Naive thymus-derived CD8-positive, alpha-beta T cell (primary cell): ENCODE data around the gene LMO7. TPM values are rescaled to one million over a fixed set of nuclear protein-coding genes. Genes with fewer than 3 reads are reported as not detected.

ENCODE experiments used
- ATAC-seq, 2 donors: fragments of 150-1000 bp; cut with Tn5 transposase in 1 of 2; sonication (Bioruptor Pico), chemical (Tn5 transposase) in 1 of 2; 1 replicate in 1 of 2; 2 replicates in 1 of 2; pipeline ENCODE4 v1.10.0; 2021; ENCODE audit warnings: mild to moderate bottlenecking in 2 of 2, moderate library complexity in 2 of 2
- POLR2A ChIA-PET: fragments of 350-600 bp; sonication (Branson Sonifier 250); formaldehyde crosslinking; loops from one replicate; lab custom pipeline; 2021; ENCODE audit warnings: antibody characterized with exemption; lab: Charles Lee
- DNase-seq, 10 donors: peaks; one replicate each; pipeline versions ENCODE4 v3.0.0 to v3.0.0-alpha.2; 2020 to 2022
- H3K27ac Mint-ChIP-seq, 10 donors: one replicate each; pipeline ENCODE4 v1.8.0; 2020 to 2022; ENCODE audit warnings: mild to moderate bottlenecking in 10 of 10, mixed read lengths in 10 of 10, moderate library complexity in 4 of 10, inconsistent platforms in 1 of 10
- H3K27me3 Mint-ChIP-seq, 5 donors: one replicate each; pipeline ENCODE4 v1.8.0; 2021 to 2022; ENCODE audit warnings: mixed read lengths in 5 of 5
- H3K36me3 Mint-ChIP-seq, 3 donors: one replicate each; pipeline ENCODE4 v1.8.0; 2020 to 2022; ENCODE audit warnings: mixed read lengths in 3 of 3, mild to moderate bottlenecking in 2 of 3, inconsistent platforms in 1 of 3
- H3K4me1 Mint-ChIP-seq, 4 donors: one replicate each; pipeline ENCODE4 v1.8.0; 2021 to 2022; ENCODE audit warnings: mixed read lengths in 4 of 4
- H3K4me3 Mint-ChIP-seq, 10 donors: one replicate each; pipeline ENCODE4 v1.8.0; 2020 to 2022; ENCODE audit warnings: mild to moderate bottlenecking in 10 of 10, mixed read lengths in 10 of 10, moderate library complexity in 6 of 10, inconsistent platforms in 1 of 10
- H3K9me3 Mint-ChIP-seq, 9 donors: one replicate each; pipeline ENCODE4 v1.8.0; 2020 to 2022; ENCODE audit warnings: mixed read lengths in 9 of 9, mild to moderate bottlenecking in 3 of 9, inconsistent platforms in 1 of 9, moderate library complexity in 1 of 9
- polyA plus RNA-seq, 3 donors: library from polyadenylated mRNA; unstranded; fragments of 300-500 nt; fragmentation: Illumina TruSeq; gene quantifications; one replicate each; pipeline ENCODE4 v1.2.3, GENCODE V29; 2021
- total RNA-seq, 8 experiments: library from RNA in 2 of 8; stranded (reverse) in 2 of 8; gene quantifications; one replicate each; pipeline ENCODE4 v1.2.3 and lab custom pipeline; 2021 to 2026

Gene LMO7
- total and polyA plus RNA-seq, 5 experiments from 2014 or later = 23.0 to 66.1 (median 35.8) TPM

- DNase-seq = no peak
- POLR2A ChIA-PET = interaction anchor here (1.0 to 5.6 kb wide), 4 partner anchors 10 to 1125 kb away, joined by 3 to 39 read pairs (median 6); no protein-coding TSS in a partner anchor
- Mint-ChIP-seq H3K9me3 (no peaks in the 10 kb centered on the region), H3K36me3 (peaks cover 0 to 2% (median 0%) of the 10 kb centered on the region in 3 donors), H3K27ac (peak overlapping the region in 5 of 10 donors; percentile 29 to 97 (median 60)), H3K27me3 (no peaks in the 10 kb centered on the region), H3K4me1 (peaks cover 33 to 83% (median 54%) of the 10 kb centered on the region in 4 donors), H3K4me3 (peak overlapping the region in 1 of 10 donors; percentile 87)
- ATAC-seq = no peak
These were observed 123.4 kb downstream of the LMO7 start for GRCh38 chr13:75759531-75759930.

DNA sequence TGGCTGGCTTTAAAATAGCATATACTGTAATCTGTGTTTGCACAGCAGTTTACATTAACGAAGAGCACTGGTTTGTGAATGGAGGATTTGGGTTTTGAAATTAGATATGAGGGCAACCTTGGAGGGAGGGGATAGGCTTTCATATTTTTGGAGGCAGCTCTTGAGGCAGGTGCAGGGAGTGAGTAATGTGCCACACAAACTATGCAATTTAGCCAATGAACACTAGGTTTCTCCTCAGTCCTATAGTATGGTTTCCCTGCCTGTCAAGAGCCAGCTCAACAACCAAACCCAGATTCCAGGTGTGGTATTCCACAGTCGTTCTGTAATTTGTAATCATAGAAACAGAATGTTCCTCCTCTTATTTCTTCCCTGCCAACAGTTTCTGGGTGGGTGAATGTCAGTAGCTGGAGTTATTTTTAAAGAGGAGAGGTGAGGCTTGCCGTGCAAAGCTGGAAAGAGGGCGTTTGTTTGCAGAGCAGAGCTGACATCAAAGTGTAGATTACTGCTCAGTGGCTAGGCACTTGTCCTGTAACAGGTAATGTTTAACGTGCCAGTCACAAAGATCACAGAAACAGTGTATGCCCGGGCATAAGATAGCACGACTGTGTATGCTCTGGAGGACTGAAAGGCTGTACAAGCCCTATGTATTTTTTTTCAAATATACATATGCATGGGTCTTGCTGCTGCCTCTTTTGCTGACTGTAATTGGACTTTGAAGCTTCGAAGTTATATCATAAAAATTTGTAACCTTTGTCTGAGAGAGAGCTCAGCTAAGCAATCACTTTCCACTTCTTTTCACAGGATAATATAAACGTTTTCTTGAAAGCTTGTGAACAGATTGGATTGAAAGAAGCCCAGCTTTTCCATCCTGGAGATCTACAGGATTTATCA lies 124.2 kb downstream of the LMO7 start:
- Mint-ChIP-seq H3K9me3 (no peaks in the 10 kb centered on the region), H3K36me3 (peaks cover 0 to 2% (median 0%) of the 10 kb centered on the region in 3 donors)
- peak; percentile 70 to 79 for ATAC-seq

GRCh38 chr13:75761369-75761768 lies 125.2 kb downstream of the LMO7 start:
- peak overlapping the region; percentile 83 to 92 (median 88) for H3K4me3 Mint-ChIP-seq
- peak overlapping the region; percentile 57 to 99 (median 95) for H3K27ac Mint-ChIP-seq
- H3K4me1 Mint-ChIP-seq = peaks cover 32 to 85% (median 58%) of the 10 kb centered on the region in 4 donors
- ATAC-seq = peak in 1 of 2 donors; percentile 14
- H3K27me3 Mint-ChIP-seq = no peaks in the 10 kb centered on the region
- peaks cover 0 to 2% (median 2%) of the 10 kb centered on the region in 3 donors for H3K36me3 Mint-ChIP-seq
- no peaks in the 10 kb centered on the region for H3K9me3 Mint-ChIP-seq
- peak in 4 of 10 donors; percentile 5 to 45 (median 42) for DNase-seq
- POLR2A ChIA-PET = interaction anchor here (0.6 to 5.6 kb wide), 6 partner anchors 10 to 1265 kb away, joined by 3 to 39 read pairs (median 8); partner anchors contain the start of genes CLN5 and FBXL3

More for the DNA sequence above, 124.2 kb downstream of the LMO7 start:
- H3K4me1 Mint-ChIP-seq = peaks cover 33 to 85% (median 57%) of the 10 kb centered on the region in 4 donors
- H3K4me3 Mint-ChIP-seq = peak overlapping the region; percentile 83 to 92 (median 88)
- peak in 6 of 10 donors; percentile 9 to 51 (median 24) for DNase-seq
- POLR2A ChIA-PET = interaction anchor here (0.6 to 5.6 kb wide), 7 partner anchors 9 to 1266 kb away, joined by 3 to 39 read pairs (median 8); partner anchors contain the start of genes CLN5 and FBXL3
- no peaks in the 10 kb centered on the region for H3K27me3 Mint-ChIP-seq
- peak overlapping the region; percentile 90 to 99 (median 95) for H3K27ac Mint-ChIP-seq

GRCh38 chr13:75762076-75762937 lies 126.2 kb downstream of the LMO7 start:
- peak in 9 of 10 donors; percentile 4 to 75 (median 53) for DNase-seq
- Mint-ChIP-seq H3K4me3 (peak overlapping the region; percentile 83 to 92 (median 88)), H3K4me1 (peaks cover 34 to 85% (median 59%) of the 10 kb centered on the region in 4 donors), H3K27me3 (no peaks in the 10 kb centered on the region), H3K36me3 (peaks cover 0 to 4% (median 2%) of the 10 kb centered on the region in 3 donors), H3K27ac (peak overlapping the region; percentile 94 to 99 (median 95)), H3K9me3 (no peaks in the 10 kb centered on the region)
- POLR2A ChIA-PET = interaction anchor here (0.7 to 5.6 kb wide), 7 partner anchors 11 to 1565 kb away, joined by 3 to 39 read pairs (median 3); partner anchors contain the start of genes FBXL3 and MYCBP2
- ATAC-seq = peak; percentile 69 to 80

GRCh38 chr13:75762955-75763354 lies 126.8 kb downstream of the LMO7 start:
- H3K27me3 Mint-ChIP-seq = no peaks in the 10 kb centered on the region

DNA sequence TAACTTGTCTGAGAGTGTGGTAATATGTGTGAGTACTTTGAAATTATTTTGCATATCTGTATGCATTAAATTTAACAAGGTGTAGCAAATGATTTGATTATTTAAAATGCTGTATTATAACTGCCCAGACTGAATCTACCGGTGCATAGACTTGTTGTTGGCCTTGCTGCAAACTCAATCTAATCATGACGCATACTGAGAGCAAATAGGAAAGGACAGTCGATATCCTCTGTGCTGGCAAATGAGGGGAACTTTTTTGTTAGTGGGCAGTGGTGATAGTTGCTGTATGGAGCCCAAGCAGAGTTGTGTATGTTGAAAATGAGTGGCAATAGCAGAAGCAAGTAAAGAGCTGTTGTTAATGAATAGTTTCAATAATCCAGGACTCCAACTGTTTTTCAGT lies 127.4 kb downstream of the LMO7 start:
- ATAC-seq (no peak), DNase-seq (no peak)
- no peaks in the 10 kb centered on the region for H3K9me3 Mint-ChIP-seq
- H3K36me3 Mint-ChIP-seq = peaks cover 0 to 4% (median 2%) of the 10 kb centered on the region in 3 donors
- peak overlapping the region in 9 of 10 donors; percentile 35 to 92 (median 87) for H3K4me3 Mint-ChIP-seq
- peak overlapping the region; percentile 81 to 99 (median 95) for H3K27ac Mint-ChIP-seq
- POLR2A ChIA-PET = interaction anchor here (0.7 to 5.6 kb wide), 5 partner anchors 14 to 1563 kb away, joined by 3 to 39 read pairs (median 3); partner anchors contain the start of gene MYCBP2
- no peaks in the 10 kb centered on the region for H3K27me3 Mint-ChIP-seq
- peaks cover 30 to 77% (median 61%) of the 10 kb centered on the region in 4 donors for H3K4me1 Mint-ChIP-seq

More at GRCh38 chr13:75762955-75763354, 126.8 kb downstream of the LMO7 start:
- ATAC-seq (no peak), DNase-seq (peak in 1 of 10 donors; percentile 3)
- H3K27ac Mint-ChIP-seq = peak overlapping the region; percentile 94 to 99 (median 95)
- no peaks in the 10 kb centered on the region for H3K9me3 Mint-ChIP-seq
- peaks cover 30 to 81% (median 60%) of the 10 kb centered on the region in 4 donors for H3K4me1 Mint-ChIP-seq
- H3K4me3 Mint-ChIP-seq = peak overlapping the region; percentile 83 to 92 (median 88)
- peaks cover 0 to 4% (median 2%) of the 10 kb centered on the region in 3 donors for H3K36me3 Mint-ChIP-seq
- POLR2A ChIA-PET = interaction anchor here (0.7 to 5.6 kb wide), 6 partner anchors 13 to 1564 kb away, joined by 3 to 39 read pairs (median 4); partner anchors contain the start of genes FBXL3 and MYCBP2

- Mint-ChIP-seq H3K4me3 (peak overlapping the region in 7 of 10 donors; percentile 11 to 91 (median 42)), H3K4me1 (peaks cover 30 to 71% (median 60%) of the 10 kb centered on the region in 4 donors), H3K27me3 (no peaks in the 10 kb centered on the region), H3K27ac (peak overlapping the region; percentile 64 to 99 (median 95)), H3K36me3 (peaks cover 0 to 4% (median 2%) of the 10 kb centered on the region in 3 donors), H3K9me3 (no peaks in the 10 kb centered on the region)
- ATAC-seq (no peak), DNase-seq (peak in 1 of 10 donors; percentile 4)
- POLR2A ChIA-PET = interaction anchor here (0.7 to 5.6 kb wide), 2 partner anchors 39 to 42 kb away, joined by 3 to 39 read pairs; no protein-coding TSS in a partner anchor
These were observed 128.3 kb downstream of the LMO7 start for GRCh38 chr13:75764251-75764925.

DNA sequence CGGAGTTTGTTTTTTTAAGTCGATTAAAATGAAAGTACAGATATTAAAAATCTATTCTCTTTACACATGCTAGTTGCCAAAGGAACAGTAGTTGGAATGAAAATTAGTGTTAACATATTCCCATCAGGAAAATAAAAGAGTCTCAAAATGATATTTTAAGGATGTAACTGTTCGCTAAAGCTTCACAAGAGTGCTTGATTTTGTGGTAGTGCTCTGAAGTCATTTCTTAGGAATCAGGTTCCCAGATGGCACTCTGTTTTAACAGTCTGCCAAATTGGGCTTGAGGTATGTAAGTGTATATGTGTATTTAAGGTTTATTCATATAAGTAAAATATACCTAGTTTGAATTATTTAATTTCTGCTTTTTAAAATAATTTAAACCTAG lies 128.8 kb downstream of the LMO7 start:
- DNase-seq (no peak), ATAC-seq (no peak)
- Mint-ChIP-seq H3K27me3 (no peaks in the 10 kb centered on the region), H3K27ac (peak overlapping the region in 3 of 10 donors; percentile 54 to 99 (median 97)), H3K4me1 (peaks cover 30 to 66% (median 60%) of the 10 kb centered on the region in 4 donors), H3K4me3 (no peak overlapping the region), H3K9me3 (no peaks in the 10 kb centered on the region), H3K36me3 (peaks cover 0 to 4% (median 2%) of the 10 kb centered on the region in 3 donors)
- POLR2A ChIA-PET = interaction anchor here (0.6 to 5.6 kb wide), 3 partner anchors 38 to 225 kb away, joined by 3 to 39 read pairs (median 5); no protein-coding TSS in a partner anchor

- no peaks in the 10 kb centered on the region for H3K9me3 Mint-ChIP-seq
- peak; percentile 31 to 58 for ATAC-seq
- peak in 3 of 10 donors; percentile 30 to 68 (median 64) for DNase-seq
- no peaks in the 10 kb centered on the region for H3K27me3 Mint-ChIP-seq
- POLR2A ChIA-PET = interaction anchor here (0.7 kb wide), 1 partner anchor 9 kb away, joined by 3 read pairs; no protein-coding TSS in a partner anchor
- peaks cover 0 to 7% (median 2%) of the 10 kb centered on the region in 3 donors for H3K36me3 Mint-ChIP-seq
- peak overlapping the region; percentile 52 to 77 (median 63) for H3K4me3 Mint-ChIP-seq
- H3K4me1 Mint-ChIP-seq = peaks cover 27 to 60% (median 53%) of the 10 kb centered on the region in 4 donors
- H3K27ac Mint-ChIP-seq = peak overlapping the region; percentile 71 to 95 (median 86)
These were observed 130.5 kb downstream of the LMO7 start for GRCh38 chr13:75766636-75767035.

GRCh38 chr13:75769141-75769905 lies 133.2 kb downstream of the LMO7 start:
- no peak overlapping the region for H3K27ac Mint-ChIP-seq
- no peak overlapping the region for H3K4me3 Mint-ChIP-seq
- peaks cover 15 to 47% (median 36%) of the 10 kb centered on the region in 4 donors for H3K4me1 Mint-ChIP-seq
- POLR2A ChIA-PET = interaction anchor here (0.9 kb wide), 1 partner anchor 9 kb away, joined by 3 read pairs; no protein-coding TSS in a partner anchor
- peaks cover 0 to 14% (median 0%) of the 10 kb centered on the region in 9 donors for H3K9me3 Mint-ChIP-seq
- H3K36me3 Mint-ChIP-seq = peaks cover 6 to 26% (median 8%) of the 10 kb centered on the region in 3 donors
- no peak for DNase-seq
- ATAC-seq = no peak
- H3K27me3 Mint-ChIP-seq = no peaks in the 10 kb centered on the region
